Prostate gland (tissue), 2 donors: ENCODE data around the gene BANK1. TPM values are rescaled to one million over a fixed set of nuclear protein-coding genes. Genes with fewer than 3 reads are reported as not detected.

Experiments used
- DNase-seq: peaks from one replicate; pipeline ENCODE4 v3.0.0-alpha.2; 2019; ENCODE audit warnings: low spot score
- H3K27ac ChIP-seq, 2 donors: fragments of 200-600 bp; sonication (generic); 2 replicates each; pipeline ENCODE4 v1.5.1; 2017 to 2019
- H3K27me3 ChIP-seq: fragments of 200-600 bp; sonication (generic); replicated peaks from 2 replicates; pipeline ENCODE4 v1.5.1; 2019; ENCODE audit not compliant: insufficient read depth
- H3K36me3 ChIP-seq, 2 donors: fragments of 200-600 bp; sonication (generic); 1 replicate in 1 of 2; 2 replicates in 1 of 2; pipeline versions ENCODE4 v1.5.1 to v1.8.1; 2017 to 2019
- H3K4me1 ChIP-seq: fragments of 200-600 bp; sonication (generic); replicated peaks from 2 replicates; pipeline ENCODE4 v1.5.1; 2019
- H3K4me3 ChIP-seq, 2 donors: fragments of 200-600 bp; sonication (generic); 2 replicates each; pipeline ENCODE4 v1.5.1; 2017 to 2019
- H3K9me3 ChIP-seq: fragments of 200-600 bp; sonication (generic); 2 replicates; pipeline ENCODE4 v1.5.1; 2017
- CTCF ChIP-seq, 4 experiments: fragments of 200-600 bp in 2 of 4; fragments of 450-650 bp in 2 of 4; sonication (generic) in 2 of 4; IDR thresholded peaks; 1 replicate in 3 of 4; 2 replicates in 1 of 4; pipeline ENCODE4 v1.5.1; 2016 to 2019; ENCODE audit warnings: antibody characterized with exemption in 4 of 4, mild to moderate bottlenecking in 2 of 4, moderate library complexity in 2 of 4
- POLR2A ChIP-seq: fragments of 450-650 bp; IDR thresholded peaks from one replicate; pipeline ENCODE4 v1.6.1; 2016; ENCODE audit warnings: antibody characterized with exemption, mild to moderate bottlenecking
- POLR2AphosphoS5 ChIP-seq: sonication (generic); formaldehyde crosslinking; IDR thresholded peaks from one replicate; pipeline ENCODE4 v1.6.1; 2017; ENCODE audit warnings: antibody characterized with exemption
- WGBS: methylation state at CpG from one replicate; pipeline ENCODE4 v1.1.5; 2018; 5-methylcytosine and 5-hydroxymethylcytosine counted together
- intact Hi-C: fragments of 100-400 bp; cut with DNase I; formaldehyde crosslinking; loops from one replicate; pipeline ENCODE4 v1.14.2; 2022
- total RNA-seq, 2 donors: library from RNA; depleted of rRNA; stranded (reverse); fragments of >200 nt; gene quantifications; one replicate each; pipeline ENCODE4 v1.1.0, GENCODE V29; 2016

Gene BANK1
- total RNA-seq, 2 donors from 2014 or later, result 3.3 to 10.3 TPM

DNA sequence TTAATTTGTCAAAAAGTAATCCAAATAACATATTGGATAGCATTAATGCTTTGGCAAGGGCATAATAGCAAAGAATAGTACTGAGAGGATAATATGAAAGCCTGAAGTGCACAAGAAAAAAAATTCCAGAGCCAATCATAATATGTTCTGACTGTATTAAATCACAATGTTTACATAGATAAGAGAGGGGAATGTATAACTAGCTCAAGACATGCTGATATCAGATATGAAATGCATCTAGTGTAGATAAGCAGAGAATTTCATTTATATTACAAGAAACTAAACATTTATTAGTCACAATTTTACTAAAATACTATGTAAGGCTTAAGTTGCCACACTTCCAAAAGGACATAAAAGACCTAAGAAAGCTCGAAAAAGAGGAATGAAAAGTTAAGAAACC is 193.3 kb downstream of the BANK1 start:
- Histone ChIP-seq H3K9me3 (no peaks in the 10 kb centered on the region), H3K36me3 (no peaks in the 10 kb centered on the region), H3K4me3 (no peak overlapping the region), H3K27ac (no peak overlapping the region), H3K27me3 (no peaks in the 10 kb centered on the region), H3K4me1 (no peaks in the 10 kb centered on the region)
- 59% methylated on average over 1 of the region's 1 CpG for WGBS
- intact Hi-C loops, result no loop called here
- no peak for TF ChIP-seq CTCF (IDR thresholded peaks at IDR 0.05)
- no peak for TF ChIP-seq POLR2A
- no peak for TF ChIP-seq POLR2AphosphoS5
- DNase-seq, result no peak

- no peak overlapping the region for H3K27ac ChIP-seq
- H3K4me3 ChIP-seq, result no peak overlapping the region
- DNase-seq, result no peak
- intact Hi-C loops, result no loop called here
- TF ChIP-seq CTCF (IDR thresholded peaks at IDR 0.05), result no peak
- no peak for TF ChIP-seq POLR2A
- no peak for TF ChIP-seq POLR2AphosphoS5
- no peaks in the 10 kb centered on the region for H3K36me3 ChIP-seq
- WGBS, result 91% methylated on average over 5 of the region's 5 CpGs
- no peaks in the 10 kb centered on the region for H3K27me3 ChIP-seq
- no peaks in the 10 kb centered on the region for H3K9me3 ChIP-seq
- no peaks in the 10 kb centered on the region for H3K4me1 ChIP-seq
Measured at GRCh38 chr4:101987623-101988243, 197.2 kb downstream of the BANK1 start.

- WGBS, result 94% methylated on average over 3 of the region's 3 CpGs
- intact Hi-C loops, result no loop called here
- Histone ChIP-seq H3K36me3 (no peaks in the 10 kb centered on the region), H3K4me1 (no peaks in the 10 kb centered on the region), H3K27me3 (no peaks in the 10 kb centered on the region), H3K27ac (no peak overlapping the region), H3K4me3 (no peak overlapping the region), H3K9me3 (no peaks in the 10 kb centered on the region)
- TF ChIP-seq CTCF (IDR thresholded peaks at IDR 0.05) (no peak), POLR2A (no peak), POLR2AphosphoS5 (no peak)
- DNase-seq, result no peak
Measured at GRCh38 chr4:101989551-101989950, 199.0 kb downstream of the BANK1 start.

- TF ChIP-seq POLR2A (no peak), CTCF (IDR thresholded peaks at IDR 0.05) (no peak), POLR2AphosphoS5 (no peak)
- 90% methylated on average over 2 of the region's 2 CpGs for WGBS
- intact Hi-C loops, result no loop called here
- DNase-seq, result no peak
- no peaks in the 10 kb centered on the region for H3K36me3 ChIP-seq
- H3K27me3 ChIP-seq, result no peaks in the 10 kb centered on the region
- H3K9me3 ChIP-seq, result no peaks in the 10 kb centered on the region
- H3K4me3 ChIP-seq, result no peak overlapping the region
- no peaks in the 10 kb centered on the region for H3K4me1 ChIP-seq
- H3K27ac ChIP-seq, result no peak overlapping the region
Measured at GRCh38 chr4:101992446-101992845, 201.9 kb downstream of the BANK1 start.
